HG02852 (cell line): ENCODE measurements around the gene DDX41.

ENCODE experiments used
- ATAC-seq: cut with Tn5 transposase; IDR thresholded peaks from one replicate; pipeline ENCODE4 v1.9.1; 2021; ENCODE audit warnings: mild to moderate bottlenecking, moderate library complexity; ENCODE audit not compliant: unreplicated experiment

DDX41 gene

DNA sequence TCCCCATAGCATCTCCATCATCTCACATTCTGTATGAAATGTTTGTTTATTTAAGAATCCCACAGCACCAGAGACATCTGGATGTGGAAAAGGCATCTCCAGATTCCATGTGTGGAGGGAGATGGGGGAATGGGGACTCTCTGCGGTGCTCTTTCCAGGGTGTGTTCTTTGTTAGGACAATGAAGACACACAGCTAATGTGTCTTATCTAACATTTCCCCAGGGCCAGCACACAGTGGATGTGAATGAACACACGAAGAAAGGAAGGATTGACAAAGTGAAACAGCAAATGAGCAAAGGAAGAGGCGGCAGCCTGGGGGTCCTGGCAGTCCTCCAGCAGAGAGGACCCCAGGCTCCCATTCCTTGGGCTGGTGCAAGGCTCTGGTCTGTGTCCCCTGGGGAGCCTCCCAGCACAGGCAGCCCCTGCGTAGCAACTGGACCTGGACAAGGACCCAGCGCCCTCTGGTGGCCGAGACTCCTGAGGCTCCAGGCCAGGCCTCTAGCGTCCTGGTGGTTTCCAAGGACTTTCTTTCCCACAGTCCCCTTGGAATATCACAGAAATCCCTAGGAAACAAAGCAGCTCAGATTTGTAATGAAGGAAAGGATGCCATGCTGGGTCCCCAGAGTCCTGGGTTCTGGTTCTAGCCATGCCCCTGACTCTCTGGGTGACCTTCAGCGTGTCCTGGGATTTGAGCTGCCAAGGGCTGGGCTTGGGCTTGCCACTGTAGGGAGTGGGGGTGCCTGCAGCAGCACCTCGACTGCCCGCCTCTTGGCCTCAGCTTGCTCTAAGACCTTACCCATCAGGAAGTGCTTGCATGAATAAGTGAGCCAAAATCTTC, 15.9 kb downstream of the DDX41 start:
- ATAC-seq = no peak

DNA sequence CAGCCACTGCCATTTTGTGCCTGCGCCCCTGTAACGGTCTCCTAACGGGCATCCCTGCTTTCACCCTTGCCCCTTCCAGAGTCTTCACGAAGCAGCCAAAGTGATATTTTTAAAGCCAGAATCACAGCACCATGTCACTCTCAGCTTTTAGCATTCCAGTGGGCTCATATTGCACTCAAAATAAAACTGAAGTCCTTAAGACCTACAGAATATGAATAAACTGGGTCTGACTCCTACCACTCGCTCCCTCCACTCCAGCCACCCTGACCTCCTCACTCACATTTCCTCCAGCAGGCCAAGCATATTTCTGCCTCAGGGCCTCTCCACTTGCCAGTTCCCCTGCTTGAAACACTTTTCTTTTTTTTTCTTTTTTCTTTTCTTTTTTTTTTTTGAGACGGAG, 16.9 kb downstream of the DDX41 start:
- ATAC-seq = no peak

DNA sequence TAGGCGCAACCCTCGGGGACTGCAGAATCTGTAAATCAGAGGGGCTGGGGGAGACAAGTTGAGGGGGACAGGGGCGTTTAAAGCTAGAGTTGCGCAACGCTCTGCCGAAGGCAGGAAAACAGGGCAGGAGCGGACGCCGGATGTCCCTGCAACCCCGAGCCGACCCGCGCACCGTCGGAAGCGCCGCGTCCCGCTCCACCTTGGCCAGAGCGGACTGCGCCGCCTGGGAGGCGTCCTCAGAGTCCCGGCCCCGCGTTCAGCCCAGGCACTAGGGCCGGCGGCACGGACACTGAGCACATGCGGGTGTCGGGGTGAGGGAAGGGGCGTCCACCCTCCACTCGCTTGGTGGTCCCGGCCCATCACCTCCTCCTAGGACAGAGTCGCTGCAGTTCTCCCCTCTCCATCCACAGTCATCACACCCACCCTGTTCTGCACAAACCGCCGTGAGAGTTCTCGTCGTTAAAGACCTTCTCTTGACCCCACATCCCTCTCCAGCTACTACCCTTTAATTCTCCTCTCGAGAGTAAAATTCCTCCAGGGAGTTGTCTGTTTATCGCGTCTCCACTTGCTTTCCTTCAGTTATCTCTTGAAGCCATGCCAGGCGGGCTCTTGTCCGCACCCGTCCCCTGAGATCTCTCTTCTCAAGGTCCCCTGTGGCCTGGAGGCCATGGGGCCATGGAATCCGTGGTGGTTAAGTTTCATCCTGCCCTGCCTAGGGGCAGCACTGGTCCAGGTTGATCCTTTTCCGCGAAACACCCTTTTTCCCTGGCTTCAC, 18.6 kb downstream of the DDX41 start:
- no peak for ATAC-seq

DNA sequence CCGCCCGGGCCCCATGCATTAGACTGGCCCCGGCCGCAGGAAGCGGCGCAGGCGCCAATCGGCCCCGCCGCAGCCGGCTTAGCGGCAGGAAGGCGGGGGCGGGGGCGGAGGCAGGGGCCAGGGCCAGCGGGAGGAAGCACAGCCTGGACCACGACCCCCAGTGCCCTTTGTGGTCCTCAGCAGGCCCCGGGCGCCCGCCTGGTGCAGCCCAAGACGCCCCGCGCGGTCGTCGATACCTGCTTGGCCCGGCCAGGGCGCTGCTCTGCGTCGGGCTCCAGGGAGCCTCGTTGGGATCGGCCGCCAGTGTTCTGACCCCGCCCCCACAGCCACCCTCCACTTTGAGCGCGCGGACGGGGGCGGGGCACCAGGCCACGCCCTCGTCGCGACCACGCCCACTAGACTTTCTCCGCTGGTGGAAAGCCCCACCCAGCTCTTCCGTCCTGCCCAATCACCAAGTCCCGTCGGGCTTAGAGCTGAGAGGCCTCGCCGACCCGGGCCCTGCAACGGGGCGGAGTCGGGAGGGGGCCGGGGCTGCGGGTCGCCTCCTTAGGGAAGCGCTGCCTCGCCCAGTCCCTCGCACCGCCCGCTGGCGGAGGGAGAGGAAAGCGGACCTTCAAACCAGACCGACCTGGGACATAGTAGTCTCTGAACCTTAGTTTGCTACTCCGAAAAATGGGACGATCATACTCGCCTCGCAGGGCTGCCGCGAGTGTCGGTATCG, 19.3 kb downstream of the DDX41 start, which contains the start of gene PDLIM7:
PDLIM7 (minus strand) TSS at position 313 of the 721 bp plus-strand sequence. CDS start 1,092 bp downstream, outside the sequence.
- ATAC-seq = peak; percentile 77

DNA sequence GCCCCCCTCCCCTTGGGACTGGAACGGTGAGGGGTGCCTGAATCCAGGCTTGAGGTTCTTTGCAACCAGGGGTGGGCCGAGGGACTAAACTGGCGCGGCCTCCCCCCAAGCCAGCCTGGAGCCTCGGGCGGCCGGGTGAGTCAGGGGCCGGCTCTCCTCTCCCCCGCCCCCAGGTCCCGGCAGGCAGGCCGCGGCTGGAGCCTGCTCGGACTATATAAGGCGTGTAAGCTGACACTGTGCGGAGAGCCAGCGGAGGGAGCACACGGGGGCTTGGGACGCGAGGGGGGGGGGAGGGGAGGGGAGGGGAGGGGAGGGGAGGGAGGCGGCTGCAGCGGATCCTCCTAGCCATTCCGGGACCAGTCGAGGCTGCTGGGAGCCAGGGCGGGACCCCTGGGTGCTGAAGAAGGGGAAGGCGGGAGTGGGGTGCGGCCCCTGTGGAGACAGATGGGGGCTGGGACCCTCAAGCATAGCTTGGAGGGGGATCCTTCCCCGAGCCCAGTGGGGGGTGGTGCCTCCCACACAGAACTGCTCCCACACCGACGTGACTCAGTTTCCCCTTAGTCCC, 20.0 kb downstream of the DDX41 start:
- ATAC-seq = no peak

DNA sequence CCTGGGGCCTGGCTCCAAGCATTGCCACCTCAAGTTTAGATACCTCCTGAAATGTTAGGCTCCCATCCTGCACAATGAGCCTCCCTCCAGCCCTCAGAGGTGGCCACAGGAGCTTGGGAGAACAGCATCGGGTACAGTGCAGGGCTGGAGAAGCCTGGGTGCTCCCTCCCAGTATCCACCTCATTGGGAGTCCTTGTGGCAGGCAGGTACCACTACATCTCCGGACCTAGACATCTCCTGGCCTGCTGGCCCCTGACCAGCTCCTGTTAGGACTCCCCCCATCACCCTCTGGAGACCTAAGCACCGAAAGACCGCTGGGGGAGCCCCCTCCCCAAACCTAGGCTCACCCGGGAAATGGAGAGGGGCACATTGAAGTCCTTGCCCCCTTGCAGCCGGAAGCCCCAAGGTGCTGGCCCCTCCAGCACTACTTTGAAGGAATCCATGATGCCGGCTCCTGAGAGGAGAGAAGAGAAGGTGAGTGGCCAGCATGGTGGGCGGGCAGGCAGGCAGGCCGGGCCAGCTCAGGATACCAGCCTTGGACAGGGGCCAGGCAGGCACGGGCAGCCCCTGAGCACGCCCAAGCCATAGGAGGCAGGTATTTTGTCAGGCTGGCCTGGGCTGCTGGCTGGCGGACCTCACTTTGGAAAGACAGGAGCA, 20.6 kb downstream of the DDX41 start:
- ATAC-seq = no peak

DNA sequence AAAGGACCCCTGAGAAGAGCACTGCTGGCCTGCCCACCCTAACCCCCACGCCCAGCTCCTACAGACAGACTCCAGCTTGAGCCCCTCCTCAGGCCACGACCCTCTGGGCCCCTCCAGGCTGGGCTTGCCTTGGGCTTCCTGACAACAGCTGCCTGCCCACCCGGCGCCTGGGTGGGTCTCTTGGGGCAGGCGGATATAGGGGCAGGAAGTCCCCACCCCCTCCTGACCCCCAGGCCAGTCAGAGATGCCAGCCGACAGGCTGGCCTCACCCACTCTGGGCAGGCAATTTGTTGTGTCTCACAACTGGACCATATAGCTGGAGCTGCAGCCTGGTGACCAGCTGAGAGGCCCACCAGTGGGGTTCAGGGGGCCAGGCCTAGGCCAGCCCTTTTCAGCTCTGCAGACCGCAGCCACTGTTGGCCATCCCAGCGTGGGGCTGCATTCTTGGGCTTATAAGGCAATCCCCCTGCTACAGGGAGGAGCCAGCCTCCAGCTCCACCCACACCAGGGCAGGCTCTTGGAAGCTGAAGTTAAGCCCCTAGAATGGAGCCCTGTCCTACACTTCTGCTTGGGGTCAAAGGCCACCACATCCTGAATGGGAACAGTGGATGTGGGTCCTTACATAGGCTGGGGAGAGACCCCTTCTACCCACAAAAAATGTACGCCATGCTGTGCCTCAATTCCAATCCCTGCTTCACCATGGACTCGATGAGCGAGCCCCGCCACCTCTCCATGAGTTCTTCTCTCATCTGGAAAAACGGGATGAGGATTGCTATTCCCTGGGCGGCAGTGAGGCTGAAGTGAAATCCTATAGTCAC, 21.3 kb downstream of the DDX41 start:
- no peak for ATAC-seq

DNA sequence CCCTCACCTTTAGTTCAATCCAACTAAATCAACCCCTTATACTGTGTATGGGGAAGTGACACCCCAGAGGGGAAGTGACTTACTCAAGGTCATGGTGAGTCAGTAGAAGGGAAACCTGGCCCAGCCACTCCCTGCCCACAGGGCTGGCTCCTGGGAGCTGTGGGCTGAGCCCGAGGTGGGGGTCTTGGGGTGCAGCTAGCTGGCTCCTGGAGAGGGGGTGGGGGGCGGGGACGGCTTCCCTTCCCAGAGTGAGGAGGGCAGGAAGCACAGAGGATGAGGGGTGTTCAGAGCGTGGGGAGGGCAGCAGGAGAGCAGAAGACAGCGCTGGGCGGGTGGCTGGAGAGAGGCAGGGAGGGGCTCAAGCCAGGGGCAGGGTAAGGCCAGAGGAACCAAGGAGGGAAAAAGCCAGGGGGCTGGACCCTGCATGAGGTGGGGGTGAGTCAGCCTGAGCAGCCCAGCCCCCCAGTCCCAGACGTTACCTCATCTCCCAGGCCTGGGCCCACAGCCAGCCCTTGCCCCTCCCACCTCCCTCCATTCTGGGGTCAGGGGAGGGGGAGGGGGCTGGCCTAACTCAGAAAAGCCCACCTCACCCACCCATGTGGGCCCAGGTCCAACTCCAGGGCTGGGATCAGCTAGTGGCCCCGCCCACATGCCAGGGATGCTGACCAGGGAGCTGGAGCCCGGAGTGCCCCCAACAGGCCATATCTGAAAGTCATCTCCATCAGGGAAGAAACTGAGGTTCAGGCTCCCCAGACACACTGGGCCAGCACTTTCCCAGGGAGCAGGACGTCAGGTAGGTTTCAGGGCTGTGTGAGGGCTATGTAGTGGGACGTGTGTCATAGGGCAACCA, 22.2 kb downstream of the DDX41 start:
- no peak for ATAC-seq

DNA sequence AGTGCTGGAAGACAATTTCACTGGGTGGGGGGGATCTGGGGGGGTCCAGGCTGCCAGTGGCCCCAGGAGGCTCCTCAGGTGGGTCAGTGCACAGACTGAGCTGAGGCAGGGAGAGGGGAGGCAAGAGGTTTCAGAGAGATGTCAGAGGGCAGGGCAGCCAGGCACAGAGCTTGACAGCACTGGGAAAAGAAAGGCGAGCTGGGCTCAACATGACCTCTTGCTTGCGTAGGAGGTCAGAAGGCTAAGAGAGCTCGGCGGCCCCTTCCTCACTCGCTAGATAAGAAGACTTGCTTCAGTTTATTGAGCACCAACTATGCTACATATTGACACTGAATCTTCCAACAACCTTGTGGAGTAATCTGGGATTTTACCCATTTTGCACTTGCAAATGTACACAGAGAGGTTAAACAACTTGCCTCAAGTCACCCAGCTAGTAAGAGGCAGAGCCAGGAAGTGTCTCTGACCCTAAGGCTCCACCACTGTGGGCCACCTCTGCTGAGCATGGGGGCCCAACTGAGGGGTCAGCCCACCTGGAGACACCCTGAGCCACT, 22.9 kb downstream of the DDX41 start:
- ATAC-seq = no peak

DNA sequence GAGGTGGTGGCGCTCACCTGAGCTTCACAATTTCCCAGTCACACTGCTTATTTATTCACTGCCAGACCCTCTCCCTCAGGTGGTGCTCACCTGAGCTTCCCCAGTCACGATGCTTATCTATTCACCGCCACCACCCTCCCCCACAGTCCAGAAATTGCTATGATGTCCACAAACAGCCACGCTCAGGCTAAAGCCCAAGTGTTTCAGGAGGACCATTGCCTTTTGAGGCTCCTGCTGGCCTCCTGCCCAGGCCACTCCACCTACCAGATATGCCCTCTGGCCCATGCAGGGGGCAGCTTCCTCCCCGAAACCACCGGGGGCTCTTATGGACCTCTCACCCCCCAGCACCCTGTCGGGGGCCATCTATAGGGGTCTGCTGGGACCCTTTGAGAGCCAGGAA, 23.9 kb downstream of the DDX41 start:
- ATAC-seq = no peak

DNA sequence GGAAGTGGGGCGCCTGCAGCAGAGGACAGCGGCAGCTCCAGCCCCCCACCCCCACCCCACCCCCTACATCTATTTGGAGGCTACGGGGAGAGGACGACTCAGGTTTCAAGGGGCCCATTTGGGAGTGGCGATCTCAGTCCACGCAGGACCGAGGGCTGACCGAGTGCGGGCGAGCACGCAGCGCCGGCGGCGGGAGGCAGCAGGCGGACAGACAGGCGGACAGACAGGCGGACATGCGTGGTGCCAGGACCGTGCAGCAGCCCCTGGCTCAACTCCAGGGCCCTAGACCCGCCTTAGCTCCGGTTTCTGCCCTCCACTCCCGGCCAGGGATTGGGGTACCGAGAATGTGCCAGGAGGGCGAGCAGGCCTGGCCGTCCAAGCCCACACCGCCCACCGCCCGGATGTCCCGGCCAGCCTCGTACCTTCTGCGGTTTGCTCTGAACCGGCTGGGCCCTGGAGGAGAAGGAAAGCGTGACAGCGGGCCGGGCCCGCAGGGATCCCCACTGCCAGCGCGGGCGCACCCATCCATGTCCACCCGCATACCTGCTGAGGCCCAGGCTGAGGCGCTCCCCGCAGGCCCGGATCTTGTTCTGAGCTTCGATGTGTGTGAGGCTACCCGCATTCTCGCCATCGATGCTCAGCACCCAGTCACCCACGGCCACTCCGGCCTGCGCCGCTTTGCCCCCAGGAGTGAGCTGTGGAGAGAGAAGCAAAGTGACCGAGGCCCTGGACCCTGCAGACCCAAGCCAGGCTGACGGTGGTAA, 24.6 kb downstream of the DDX41 start:
- ATAC-seq = no peak

DNA sequence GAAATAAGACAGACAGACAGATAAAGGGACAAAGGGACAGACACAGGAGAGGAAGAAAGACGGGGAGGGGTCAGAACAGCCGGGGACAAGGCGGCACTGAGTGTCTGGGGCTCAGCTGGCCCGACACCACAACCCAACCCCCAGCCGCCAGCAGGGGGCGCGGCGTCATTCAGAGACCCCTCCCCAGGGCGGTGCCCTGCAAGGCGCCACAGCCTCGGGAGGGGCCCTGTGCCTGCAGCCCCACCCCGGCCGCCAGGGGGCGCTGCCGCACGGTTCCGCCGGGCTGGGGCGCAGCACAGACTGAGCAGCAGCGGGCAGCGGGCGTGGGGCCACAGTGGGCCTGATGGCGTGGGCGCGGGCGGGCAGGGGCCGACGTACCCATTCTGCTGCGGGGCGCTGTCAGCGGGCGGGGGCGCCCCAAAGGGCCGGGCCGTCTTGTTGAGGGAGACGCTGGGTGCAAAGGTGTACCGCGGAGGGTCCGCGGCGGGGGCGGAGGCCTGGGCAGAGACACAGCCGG, 25.3 kb downstream of the DDX41 start:
- ATAC-seq = no peak

DNA sequence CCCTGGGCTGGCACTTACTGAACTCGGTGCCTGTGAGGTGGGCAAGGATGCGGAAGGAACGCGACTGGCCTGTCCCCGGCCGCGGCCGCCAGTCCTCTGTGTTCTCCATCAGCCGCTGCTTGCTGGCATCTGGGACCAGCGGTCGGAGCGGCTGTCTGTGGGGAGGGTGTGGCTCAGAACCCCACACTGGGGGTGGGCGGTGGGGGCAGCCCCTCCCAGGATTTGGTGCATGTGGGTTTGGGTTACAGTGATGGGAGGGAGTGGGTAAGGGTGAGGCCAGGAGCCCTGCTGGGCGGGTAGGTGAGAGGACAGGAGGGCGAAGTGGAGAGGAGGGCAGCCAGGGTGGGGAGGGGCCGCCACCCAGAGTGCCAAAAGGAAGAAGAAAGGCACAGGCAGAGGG, 25.8 kb downstream of the DDX41 start:
- ATAC-seq = no peak

DNA sequence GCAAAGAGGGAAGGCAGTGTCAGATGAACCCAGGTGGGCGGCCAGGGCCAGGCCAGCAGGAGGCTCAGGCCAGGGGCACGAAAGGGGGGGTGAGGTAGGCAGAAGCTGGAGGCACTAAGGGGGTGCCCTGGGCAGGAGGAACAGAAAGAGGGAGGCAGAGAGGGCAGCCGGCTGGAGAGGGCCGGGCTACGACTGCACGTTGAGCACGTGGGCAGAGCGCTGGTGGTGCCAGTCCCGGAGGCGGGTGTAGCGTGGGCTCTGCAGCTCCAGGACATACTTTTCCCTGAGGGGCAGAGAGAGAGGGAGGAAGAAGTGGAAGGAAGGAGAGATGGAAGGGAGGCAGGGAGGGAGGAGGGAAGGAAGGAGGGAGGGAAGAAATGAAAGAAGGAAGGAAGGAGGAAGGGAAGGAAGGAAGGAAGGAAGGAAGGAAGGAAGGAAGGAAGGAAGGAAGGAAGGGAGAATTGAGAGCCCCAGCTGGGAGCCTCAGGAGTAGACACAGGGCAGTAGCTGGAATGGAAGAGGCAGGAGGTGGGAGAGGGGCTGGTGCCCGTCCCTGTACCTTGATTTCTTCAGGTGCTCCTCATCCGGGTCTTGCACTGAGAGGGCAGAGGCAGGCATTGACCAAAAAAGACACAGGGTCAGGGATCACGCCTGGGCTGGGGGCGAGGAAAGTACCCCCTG, 26.3 kb downstream of the DDX41 start:
- no peak for ATAC-seq

DNA sequence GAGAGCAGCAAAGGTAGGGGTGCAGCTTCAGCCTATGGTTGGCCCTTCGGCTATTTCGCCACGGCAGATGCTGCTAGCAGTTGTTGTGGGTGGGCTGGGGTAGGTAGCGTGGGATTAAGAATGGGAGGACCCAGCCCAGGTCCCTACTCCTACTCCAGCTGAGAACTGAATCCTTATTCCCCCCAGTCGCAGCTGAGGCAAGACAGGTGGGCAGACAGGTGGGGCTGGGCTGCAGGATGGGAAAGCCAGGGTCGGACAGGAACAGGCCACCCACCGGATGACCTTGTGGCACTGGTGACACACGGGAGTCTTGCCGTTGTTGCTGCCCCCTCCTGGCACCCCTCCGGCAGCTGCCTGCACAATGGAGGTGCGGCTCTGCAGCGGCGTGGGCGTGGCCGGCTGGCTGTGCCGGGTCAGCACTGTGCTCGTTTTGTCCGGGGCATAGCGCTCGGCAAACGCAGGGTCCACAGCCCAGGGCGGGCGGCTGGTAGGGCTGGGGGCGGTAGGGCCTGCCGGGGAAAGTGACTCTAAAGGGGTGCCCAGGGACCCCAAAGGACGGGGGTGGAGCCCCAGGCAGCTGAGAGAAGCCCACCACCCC, 27.5 kb downstream of the DDX41 start:
- ATAC-seq = no peak

DNA sequence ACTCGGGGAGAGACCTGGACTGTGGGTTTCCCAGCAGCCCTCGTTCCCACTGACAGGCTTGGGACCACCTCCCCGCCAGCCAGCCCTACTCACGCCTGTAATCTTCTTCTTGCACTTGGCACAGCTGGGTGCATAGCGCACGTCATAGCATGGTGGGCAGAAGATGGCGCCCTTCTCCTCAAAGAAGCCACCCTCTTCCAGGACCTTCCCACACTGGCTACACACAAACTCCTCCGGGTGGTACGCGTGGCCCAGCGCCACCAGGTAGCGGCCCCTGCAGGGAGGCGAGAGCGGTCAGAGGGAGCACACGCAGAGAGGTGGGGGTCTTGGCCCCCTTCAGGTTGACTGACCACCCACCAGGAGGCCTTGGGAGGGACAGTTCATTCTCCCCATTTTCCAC, 28.8 kb downstream of the DDX41 start:
- ATAC-seq = no peak

DNA sequence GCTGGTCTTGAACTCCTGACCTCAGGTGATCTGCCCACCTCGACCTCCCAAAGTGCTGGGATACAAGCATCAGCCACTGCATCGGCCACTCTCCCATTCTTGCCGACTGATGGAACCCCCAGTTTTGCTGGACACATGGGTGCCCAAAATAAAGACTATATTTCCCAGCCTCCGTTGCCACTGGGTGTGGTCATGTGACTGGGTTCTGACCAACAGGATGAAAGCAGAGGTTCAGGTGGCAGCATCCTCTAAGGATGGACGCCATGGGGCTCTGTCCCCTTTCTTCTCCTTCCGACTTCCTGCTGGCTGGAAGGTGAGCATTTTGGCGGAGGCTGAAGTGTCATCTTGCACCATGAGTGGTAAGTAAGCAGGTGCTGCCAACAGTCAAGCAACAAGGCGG, 29.6 kb downstream of the DDX41 start:
- no peak for ATAC-seq
